HepG2 (cell line): ENCODE measurements around the gene DLG2. TPM values are rescaled to one million over a fixed set of nuclear protein-coding genes. Genes with fewer than 3 reads are reported as not detected.

Source experiments
- CCDC6 ChIP-seq: sonication (generic); formaldehyde crosslinking; IDR thresholded peaks from 2 replicates; pipeline ENCODE4 v1.8.1; 2022; ENCODE audit warnings: mild to moderate bottlenecking, missing genetic modification reagents, moderate library complexity
- CENPX ChIP-seq: sonication (generic); formaldehyde crosslinking; IDR thresholded peaks from 2 replicates; pipeline ENCODE4 v1.9.0; 2021; ENCODE audit warnings: mild to moderate bottlenecking, missing genetic modification reagents, moderate library complexity
- DNMT3B ChIP-seq: conservative IDR thresholded peaks from 2 replicates; pipeline ENCODE4 v1.6.1; 2016; ENCODE audit warnings: missing biosample characterization, control low read depth
- HDAC6 ChIP-seq: fragments of 200-600 bp; sonication (generic); IDR thresholded peaks from 2 replicates; pipeline ENCODE4 v1.7.0; 2017; ENCODE audit warnings: mild to moderate bottlenecking, antibody characterized with exemption, low read length, low read depth
- IRF2 ChIP-seq: IDR thresholded peaks from 2 replicates; pipeline ENCODE4 v1.6.1; 2018; ENCODE audit warnings: missing genetic modification reagents, missing compliant biosample characterization
- KDM6A ChIP-seq: IDR thresholded peaks from 2 replicates; pipeline ENCODE4 v1.6.1; 2016; ENCODE audit warnings: low read depth
- MEF2D ChIP-seq: sonication (generic); formaldehyde crosslinking; IDR thresholded peaks from 2 replicates; pipeline ENCODE4 v1.5.1; 2020; ENCODE audit warnings: mild to moderate bottlenecking, missing genetic modification reagents
- MTA3 ChIP-seq: sonication (generic); formaldehyde crosslinking; IDR thresholded peaks from 2 replicates; pipeline ENCODE4 v1.4.0; 2020; ENCODE audit warnings: missing genetic modification reagents
- NFYB ChIP-seq: sonication (generic); formaldehyde crosslinking; IDR thresholded peaks from 2 replicates; pipeline ENCODE4 v1.4.0; 2020; ENCODE audit warnings: missing genetic modification reagents
- SMYD3 ChIP-seq: sonication (generic); formaldehyde crosslinking; IDR thresholded peaks from 2 replicates; pipeline ENCODE4 v1.8.1; 2023; ENCODE audit warnings: mild to moderate bottlenecking, missing genetic modification reagents
- TBP ChIP-seq: sonication (generic); formaldehyde crosslinking; IDR thresholded peaks from 2 replicates; pipeline ENCODE4 v1.5.0; 2020; ENCODE audit warnings: missing genetic modification reagents
- TBX3 ChIP-seq: fragments of 450-650 bp; IDR thresholded peaks from 2 replicates; pipeline ENCODE4 v1.6.1; 2017; ENCODE audit warnings: antibody characterized with exemption, mild to moderate bottlenecking, inconsistent platforms, borderline replicate concordance
- ZC3H13 ChIP-seq: sonication (generic); formaldehyde crosslinking; IDR thresholded peaks from 2 replicates; pipeline ENCODE4 v1.8.1; 2023; ENCODE audit warnings: mild to moderate bottlenecking, missing genetic modification reagents, moderate library complexity
- ZMYM2 ChIP-seq: sonication (generic); formaldehyde crosslinking; IDR thresholded peaks from 2 replicates; pipeline ENCODE4 v1.8.0; 2022; ENCODE audit warnings: mild to moderate bottlenecking, missing genetic modification reagents
- ZMYM4 ChIP-seq: sonication (generic); formaldehyde crosslinking; IDR thresholded peaks from 2 replicates; pipeline ENCODE4 v1.8.1; 2023; ENCODE audit warnings: mild to moderate bottlenecking, missing genetic modification reagents
- ZNF180 ChIP-seq: sonication (generic); formaldehyde crosslinking; IDR thresholded peaks from 2 replicates; pipeline ENCODE4 v1.4.0; 2020; ENCODE audit warnings: low read depth, missing genetic modification reagents, borderline replicate concordance
- ZNF879 ChIP-seq: sonication (generic); formaldehyde crosslinking; IDR thresholded peaks from 2 replicates; pipeline ENCODE4 v1.8.1; 2023; ENCODE audit warnings: missing genetic modification reagents
- polyA plus RNA-seq, 8 experiments: library from polyadenylated mRNA; depleted of rRNA in 3 of 8; stranded (reverse) in 7 of 8; unstranded in 1 of 8; fragments of >200 nt; fragmentation: Illumina TruSeq in 4 of 8; extraction: Trizol in 4 of 8; gene quantifications; 2 replicates each; pipeline versions ENCODE4 v1.2.1 to v1.2.3, GENCODE V29; 2011 to 2016; ENCODE audit warnings: low read depth in 4 of 8, missing spikeins in 1 of 8, mixed read lengths in 1 of 8; ENCODE audit not compliant: insufficient read depth in 1 of 8
- total RNA-seq, 5 experiments: library from RNA; depleted of rRNA; stranded (reverse); fragments of >200 nt; fragmentation: Illumina TruSeq; extraction: Trizol; gene quantifications; 2 replicates each; pipeline ENCODE4 v1.2.3, GENCODE V29; 2016; ENCODE audit warnings: low read depth in 1 of 5
- TF ChIP-seq, protein P1 (sequence below): sonication (generic); formaldehyde crosslinking; IDR thresholded peaks from 2 replicates; pipeline ENCODE4 v1.5.0; 2020; ENCODE audit warnings: mild to moderate bottlenecking, missing genetic modification reagents
- TF ChIP-seq, protein P2 (sequence below): IDR thresholded peaks from 2 replicates; pipeline ENCODE4 v1.6.1; 2016; ENCODE audit warnings: missing compliant biosample characterization, missing genetic modification reagents, borderline replicate concordance
- TF ChIP-seq, protein P3 (sequence below): sonication (generic); formaldehyde crosslinking; IDR thresholded peaks from 2 replicates; pipeline ENCODE4 v1.4.0; 2020; ENCODE audit warnings: mild to moderate bottlenecking, missing genetic modification reagents
- TF ChIP-seq, protein P4 (sequence below), 2 experiments: fragments of 450-650 bp in 1 of 2; sonication (generic) in 1 of 2; formaldehyde crosslinking; IDR thresholded peaks; 2 replicates each; pipeline versions ENCODE4 v1.5.0 to v1.8.0; 2020 to 2022; ENCODE audit warnings: mild to moderate bottlenecking in 1 of 2, missing genetic modification reagents in 1 of 2
- TF ChIP-seq, protein P5 (sequence below): sonication (generic); formaldehyde crosslinking; conservative IDR thresholded peaks from 2 replicates; pipeline ENCODE4 v1.8.1; 2023; ENCODE audit warnings: missing genetic modification reagents

Gene DLG2
- total and polyA plus RNA-seq, 2 of the 13 experiments (the other 11 are each of a cell fraction or from before 2014, with no cell fraction given), result 0.46 to 1.0 TPM

DNA sequence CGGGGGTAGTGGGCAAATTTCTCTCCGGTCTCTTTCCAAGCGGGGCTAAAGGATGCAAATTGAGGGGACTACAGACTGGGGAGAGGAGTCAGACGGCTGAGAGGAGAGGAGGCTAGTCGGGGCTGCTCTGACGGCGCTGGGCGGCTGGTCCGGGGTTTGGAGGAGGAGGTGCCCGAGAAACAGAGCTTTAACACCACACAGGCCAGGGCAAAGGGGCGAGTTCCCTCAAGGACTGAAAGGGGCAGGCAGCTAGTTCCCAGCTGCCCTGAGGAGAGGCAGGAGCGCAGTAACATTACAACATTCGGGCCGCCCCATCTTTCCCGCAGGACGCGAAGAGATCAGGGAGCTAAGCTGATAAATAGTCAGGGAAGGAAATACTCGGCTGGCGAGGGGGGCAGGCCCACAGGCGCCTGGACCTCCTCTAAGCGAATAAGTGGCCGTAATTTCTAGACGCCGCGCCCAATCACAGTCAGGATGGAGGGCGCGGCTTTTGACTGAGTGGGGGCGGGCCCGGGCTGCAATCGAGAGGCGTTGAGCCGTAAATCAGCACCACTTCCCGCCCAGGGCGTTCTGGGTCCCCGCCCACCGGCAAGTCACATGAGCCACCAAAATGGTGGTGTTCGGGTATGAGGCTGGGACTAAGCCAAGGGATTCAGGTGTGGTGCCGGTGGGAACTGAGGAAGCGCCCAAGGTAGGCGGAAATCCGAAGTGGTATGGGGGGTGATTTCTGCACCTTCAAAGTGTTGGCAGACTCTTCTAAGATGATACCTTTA is 1.0 kb upstream of the DLG2 start, which contains the start of gene TMEM126B (continued):
- TF ChIP-seq, protein P1, sequence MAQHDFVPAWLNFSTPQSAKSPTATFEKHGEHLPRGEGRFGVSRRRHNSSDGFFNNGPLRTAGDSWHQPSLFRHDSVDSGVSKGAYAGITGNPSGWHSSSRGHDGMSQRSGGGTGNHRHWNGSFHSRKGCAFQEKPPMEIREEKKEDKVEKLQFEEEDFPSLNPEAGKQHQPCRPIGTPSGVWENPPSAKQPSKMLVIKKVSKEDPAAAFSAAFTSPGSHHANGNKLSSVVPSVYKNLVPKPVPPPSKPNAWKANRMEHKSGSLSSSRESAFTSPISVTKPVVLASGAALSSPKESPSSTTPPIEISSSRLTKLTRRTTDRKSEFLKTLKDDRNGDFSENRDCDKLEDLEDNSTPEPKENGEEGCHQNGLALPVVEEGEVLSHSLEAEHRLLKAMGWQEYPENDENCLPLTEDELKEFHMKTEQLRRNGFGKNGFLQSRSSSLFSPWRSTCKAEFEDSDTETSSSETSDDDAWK, result no peak
- TF ChIP-seq TBP (CRISPR knock-in tag) (no peak), SMYD3 (CRISPR knock-in tag) (0 out of 2 replicates have a peak, but pooled peaks have one; percentile 75), ZNF180 (CRISPR knock-in tag) (no peak), ZMYM4 (peak; percentile 87), IRF2 (CRISPR knock-in tag) (peak; percentile 77), CENPX (CRISPR knock-in tag) (no peak), KDM6A (CRISPR knock-in tag) (no peak), DNMT3B (CRISPR knock-in tag) (no peak), ZNF879 (CRISPR knock-in tag) (no peak), ZC3H13 (CRISPR knock-in tag) (no peak), MTA3 (no peak), HDAC6 (no peak), NFYB (CRISPR knock-in tag) (peak; percentile 79), TBX3 (peak; percentile 66; the same call in 1 of the 2 replicates), ZMYM2 (CRISPR knock-in tag) (no peak), CCDC6 (peak; percentile 48), MEF2D (CRISPR knock-in tag) (no peak)
- TF ChIP-seq, protein P2, sequence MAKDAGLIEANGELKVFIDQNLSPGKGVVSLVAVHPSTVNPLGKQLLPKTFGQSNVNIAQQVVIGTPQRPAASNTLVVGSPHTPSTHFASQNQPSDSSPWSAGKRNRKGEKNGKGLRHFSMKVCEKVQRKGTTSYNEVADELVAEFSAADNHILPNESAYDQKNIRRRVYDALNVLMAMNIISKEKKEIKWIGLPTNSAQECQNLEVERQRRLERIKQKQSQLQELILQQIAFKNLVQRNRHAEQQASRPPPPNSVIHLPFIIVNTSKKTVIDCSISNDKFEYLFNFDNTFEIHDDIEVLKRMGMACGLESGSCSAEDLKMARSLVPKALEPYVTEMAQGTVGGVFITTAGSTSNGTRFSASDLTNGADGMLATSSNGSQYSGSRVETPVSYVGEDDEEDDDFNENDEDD (CRISPR knock-in tag), result peak; percentile 91
- TF ChIP-seq, protein P3, sequence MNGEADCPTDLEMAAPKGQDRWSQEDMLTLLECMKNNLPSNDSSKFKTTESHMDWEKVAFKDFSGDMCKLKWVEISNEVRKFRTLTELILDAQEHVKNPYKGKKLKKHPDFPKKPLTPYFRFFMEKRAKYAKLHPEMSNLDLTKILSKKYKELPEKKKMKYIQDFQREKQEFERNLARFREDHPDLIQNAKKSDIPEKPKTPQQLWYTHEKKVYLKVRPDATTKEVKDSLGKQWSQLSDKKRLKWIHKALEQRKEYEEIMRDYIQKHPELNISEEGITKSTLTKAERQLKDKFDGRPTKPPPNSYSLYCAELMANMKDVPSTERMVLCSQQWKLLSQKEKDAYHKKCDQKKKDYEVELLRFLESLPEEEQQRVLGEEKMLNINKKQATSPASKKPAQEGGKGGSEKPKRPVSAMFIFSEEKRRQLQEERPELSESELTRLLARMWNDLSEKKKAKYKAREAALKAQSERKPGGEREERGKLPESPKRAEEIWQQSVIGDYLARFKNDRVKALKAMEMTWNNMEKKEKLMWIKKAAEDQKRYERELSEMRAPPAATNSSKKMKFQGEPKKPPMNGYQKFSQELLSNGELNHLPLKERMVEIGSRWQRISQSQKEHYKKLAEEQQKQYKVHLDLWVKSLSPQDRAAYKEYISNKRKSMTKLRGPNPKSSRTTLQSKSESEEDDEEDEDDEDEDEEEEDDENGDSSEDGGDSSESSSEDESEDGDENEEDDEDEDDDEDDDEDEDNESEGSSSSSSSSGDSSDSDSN (CRISPR knock-in tag), result peak; percentile 75
- TF ChIP-seq, protein P4, sequence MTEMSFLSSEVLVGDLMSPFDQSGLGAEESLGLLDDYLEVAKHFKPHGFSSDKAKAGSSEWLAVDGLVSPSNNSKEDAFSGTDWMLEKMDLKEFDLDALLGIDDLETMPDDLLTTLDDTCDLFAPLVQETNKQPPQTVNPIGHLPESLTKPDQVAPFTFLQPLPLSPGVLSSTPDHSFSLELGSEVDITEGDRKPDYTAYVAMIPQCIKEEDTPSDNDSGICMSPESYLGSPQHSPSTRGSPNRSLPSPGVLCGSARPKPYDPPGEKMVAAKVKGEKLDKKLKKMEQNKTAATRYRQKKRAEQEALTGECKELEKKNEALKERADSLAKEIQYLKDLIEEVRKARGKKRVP (CRISPR knock-in tag; IDR thresholded peaks at IDR 0.05), result no peak; a peak in 1 of 4 replicates
- TF ChIP-seq, protein P5, sequence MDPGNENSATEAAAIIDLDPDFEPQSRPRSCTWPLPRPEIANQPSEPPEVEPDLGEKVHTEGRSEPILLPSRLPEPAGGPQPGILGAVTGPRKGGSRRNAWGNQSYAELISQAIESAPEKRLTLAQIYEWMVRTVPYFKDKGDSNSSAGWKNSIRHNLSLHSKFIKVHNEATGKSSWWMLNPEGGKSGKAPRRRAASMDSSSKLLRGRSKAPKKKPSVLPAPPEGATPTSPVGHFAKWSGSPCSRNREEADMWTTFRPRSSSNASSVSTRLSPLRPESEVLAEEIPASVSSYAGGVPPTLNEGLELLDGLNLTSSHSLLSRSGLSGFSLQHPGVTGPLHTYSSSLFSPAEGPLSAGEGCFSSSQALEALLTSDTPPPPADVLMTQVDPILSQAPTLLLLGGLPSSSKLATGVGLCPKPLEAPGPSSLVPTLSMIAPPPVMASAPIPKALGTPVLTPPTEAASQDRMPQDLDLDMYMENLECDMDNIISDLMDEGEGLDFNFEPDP (CRISPR knock-in tag), result no peak
